NB4 (cell line): ENCODE measurements around the gene PPFIA2.

Experiments
- CTCF ChIP-seq: IDR thresholded peaks from one replicate; pipeline ENCODE4 v1.5.1; 2012; ENCODE audit warnings: low read depth, low read length
- MAX ChIP-seq: IDR thresholded peaks from 2 replicates; pipeline ENCODE4 v1.6.1; 2011; ENCODE audit warnings: low read depth, low read length
- POLR2A ChIP-seq: IDR thresholded peaks from 2 replicates; pipeline ENCODE4 v1.6.1; 2011; ENCODE audit warnings: mild to moderate bottlenecking; ENCODE audit not compliant: insufficient read length; ENCODE audit errors: extremely low read depth

GRCh38 chr12:81340910-81341309 is 418.2 kb downstream of the PPFIA2 start:
- TF ChIP-seq CTCF (no peak), POLR2A (no peak), MAX (no peak)
